Measurements from ENCODE around the gene C2orf81. TPM values are rescaled to one million over a fixed set of nuclear protein-coding genes. Genes with fewer than 3 reads are reported as not detected.

C2orf81 gene
- total RNA-seq, 4 donors from 2014 or later: 0.62 to 1.4 (median 1.2) TPM

DNA sequence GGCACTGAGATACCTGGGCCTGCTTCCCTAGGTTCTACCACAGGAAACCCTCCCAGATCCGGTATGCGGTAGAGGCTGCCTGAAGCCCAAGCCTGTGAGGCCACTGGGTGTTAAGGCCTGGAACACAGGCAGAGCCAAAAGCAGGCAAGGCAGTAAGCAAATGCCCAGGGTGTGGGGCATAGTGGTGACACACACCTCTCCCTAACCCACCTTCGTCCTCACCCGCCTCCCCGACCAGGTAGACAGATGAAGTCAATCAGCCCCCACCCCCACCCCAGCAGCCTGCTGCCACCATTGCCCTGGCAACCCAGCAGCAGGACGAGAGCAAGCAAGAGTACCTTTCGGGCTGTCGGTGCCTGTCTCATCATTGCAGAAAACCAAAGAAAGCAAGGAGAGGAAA, 47.4 kb downstream of the C2orf81 start:
- no peak for ATAC-seq

GRCh38 chr2:74373221-74373676, 48.2 kb downstream of the C2orf81 start:
- Histone ChIP-seq H3K27ac (peak overlapping the region in 2 of 4 donors; percentile 77 to 78), H3K36me3 (peaks cover 0 to 65% of the 10 kb centered on the region in 2 donors), H3K4me1 (peaks cover 0 to 43% (median 13%) of the 10 kb centered on the region in 3 donors), H3K27me3 (no peaks in the 10 kb centered on the region), H3K9me3 (no peaks in the 10 kb centered on the region), H3K4me3 (no peak overlapping the region)
- no peak for ATAC-seq
- TF ChIP-seq POLR2AphosphoS5 (IDR thresholded peaks at IDR 0.05): no peak
- no peak for TF ChIP-seq POLR2A (IDR thresholded peaks at IDR 0.05)
- TF ChIP-seq CTCF (IDR thresholded peaks at IDR 0.05): no peak
- no peak for TF ChIP-seq EP300 (IDR thresholded peaks at IDR 0.05)
- no CpG with 5 or more reads among the region's 5 CpGs for WGBS, 2 donors (ENCODE audit: low coverage in 1 of 2)

More for the DNA sequence above, 47.4 kb downstream of the C2orf81 start:
- 28% methylated on average over 3 of the region's 8 CpGs; no CpG with 5 or more reads in 1 of the 2 donors for WGBS, 2 donors (ENCODE audit: low coverage in 1 of 2)
- peaks cover 0 to 59% of the 10 kb centered on the region in 2 donors for H3K36me3 ChIP-seq
- no peaks in the 10 kb centered on the region for H3K27me3 ChIP-seq
- TF ChIP-seq POLR2AphosphoS5 (IDR thresholded peaks at IDR 0.05): no peak
- no peak for TF ChIP-seq EP300 (IDR thresholded peaks at IDR 0.05)
- TF ChIP-seq POLR2A (IDR thresholded peaks at IDR 0.05): no peak
- no peak for TF ChIP-seq CTCF (IDR thresholded peaks at IDR 0.05)
- H3K9me3 ChIP-seq: no peaks in the 10 kb centered on the region
- peaks cover 0 to 49% (median 13%) of the 10 kb centered on the region in 3 donors for H3K4me1 ChIP-seq
- peak overlapping the region in 3 of 4 donors; percentile 69 to 78 (median 77) for H3K27ac ChIP-seq
- H3K4me3 ChIP-seq: peak overlapping the region in 1 of 2 donors; percentile 48

DNA sequence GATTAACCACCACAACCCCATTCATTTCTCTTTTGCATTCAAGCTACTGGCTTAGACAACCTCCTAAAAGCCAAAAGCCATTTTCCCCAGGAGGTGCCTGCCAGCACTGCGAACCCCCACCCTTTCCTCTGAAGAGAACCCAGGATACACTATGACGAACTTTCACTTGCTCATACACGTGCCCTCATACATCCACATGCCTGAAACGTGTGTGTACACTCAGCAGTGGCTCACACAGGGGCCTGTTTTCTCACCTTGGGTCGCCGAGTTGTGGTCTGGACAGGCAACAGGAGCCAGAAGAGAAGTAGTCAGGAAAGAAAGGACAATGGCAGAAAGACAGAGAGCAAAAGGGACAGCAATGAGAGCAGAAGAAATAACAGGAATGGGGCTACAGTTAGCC, 48.7 kb downstream of the C2orf81 start:
- Histone ChIP-seq H3K27me3 (no peaks in the 10 kb centered on the region), H3K4me3 (no peak overlapping the region), H3K27ac (peak overlapping the region in 1 of 4 donors; percentile 78), H3K9me3 (no peaks in the 10 kb centered on the region), H3K4me1 (peaks cover 0 to 43% (median 13%) of the 10 kb centered on the region in 3 donors), H3K36me3 (peaks cover 0 to 65% of the 10 kb centered on the region in 2 donors)
- 59% methylated on average over 3 of the region's 6 CpGs; no CpG with 5 or more reads in 1 of the 2 donors for WGBS, 2 donors (ENCODE audit: low coverage in 1 of 2)
- no peak for TF ChIP-seq POLR2A (IDR thresholded peaks at IDR 0.05)
- TF ChIP-seq CTCF (IDR thresholded peaks at IDR 0.05): no peak
- ATAC-seq: no peak

DNA sequence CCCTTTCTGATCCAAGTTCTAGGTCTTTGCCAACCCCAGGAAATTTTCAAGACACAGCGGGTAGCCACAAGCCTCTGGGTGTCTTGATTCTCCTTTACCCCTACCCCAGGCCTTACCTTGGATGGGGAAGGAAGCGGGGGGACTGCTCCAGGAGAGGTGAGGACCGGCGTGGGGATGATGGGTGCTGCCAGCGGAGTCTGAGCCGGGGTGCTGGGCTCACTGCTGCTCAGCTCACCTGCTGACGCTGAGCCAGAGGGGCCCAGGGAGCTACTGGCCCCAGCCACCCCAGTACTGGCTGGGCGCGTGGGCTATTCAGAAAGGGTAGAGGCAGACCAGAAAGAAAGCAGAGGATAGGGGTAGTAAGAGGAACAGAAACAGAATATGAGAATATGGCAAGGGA, 50.0 kb downstream of the C2orf81 start:
- no peak for ATAC-seq
- TF ChIP-seq POLR2A (IDR thresholded peaks at IDR 0.05): no peak
- WGBS, 2 donors (ENCODE audit: low coverage in 1 of 2): 100% methylated on average over 2 of the region's 9 CpGs; no CpG with 5 or more reads in 1 of the 2 donors
- H3K4me3 ChIP-seq: no peak overlapping the region
- H3K36me3 ChIP-seq: peaks cover 0 to 65% of the 10 kb centered on the region in 2 donors
- no peaks in the 10 kb centered on the region for H3K27me3 ChIP-seq
- no peaks in the 10 kb centered on the region for H3K9me3 ChIP-seq
- peaks cover 0 to 43% (median 13%) of the 10 kb centered on the region in 3 donors for H3K4me1 ChIP-seq
- no peak overlapping the region for H3K27ac ChIP-seq

DNA sequence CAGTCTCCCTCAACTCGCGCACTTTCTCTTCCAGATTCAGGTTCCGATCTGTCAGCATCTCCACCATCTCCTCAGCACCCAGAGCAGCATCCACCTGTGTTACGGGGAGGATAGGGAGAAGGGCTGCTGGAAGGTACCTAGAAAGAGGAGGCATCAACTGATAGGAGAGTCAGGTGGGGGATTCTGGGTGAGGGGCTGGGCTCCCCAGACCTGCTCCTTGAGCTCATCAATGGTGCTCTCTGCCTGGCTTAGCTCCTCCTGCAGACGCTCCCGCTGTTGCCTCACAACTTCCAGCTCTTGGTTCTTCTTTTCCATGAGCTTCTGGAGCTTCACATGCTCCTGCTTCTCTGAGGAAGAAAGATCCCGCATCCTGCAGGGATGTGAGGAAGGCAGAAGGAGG, 51.4 kb downstream of the C2orf81 start:
- Histone ChIP-seq H3K27ac (no peak overlapping the region), H3K4me3 (no peak overlapping the region), H3K9me3 (no peaks in the 10 kb centered on the region), H3K27me3 (no peaks in the 10 kb centered on the region), H3K36me3 (peaks cover 0 to 70% of the 10 kb centered on the region in 2 donors), H3K4me1 (peaks cover 0 to 42% (median 13%) of the 10 kb centered on the region in 3 donors)
- WGBS, 2 donors (ENCODE audit: low coverage in 1 of 2): 97 to 100% methylated on average over 2 to 6 of the region's 7 CpGs
- TF ChIP-seq CTCF (IDR thresholded peaks at IDR 0.05) (no peak), POLR2AphosphoS5 (IDR thresholded peaks at IDR 0.05) (no peak), POLR2A (IDR thresholded peaks at IDR 0.05) (no peak), EP300 (IDR thresholded peaks at IDR 0.05) (no peak)
- ATAC-seq: no peak
